Large intestine (tissue), 3 donors: ENCODE measurements around the gene NOTUM. TPM values are rescaled to one million over a fixed set of nuclear protein-coding genes. Genes with fewer than 3 reads are reported as not detected.

Source experiments
- DNase-seq, 2 donors: peaks; one replicate each; pipeline versions ENCODE4 v3.0.0 to v3.0.0-alpha.2; 2013
- H3K27ac ChIP-seq: one replicate; pipeline ENCODE4 v1.5.1; 2013; ENCODE audit warnings: low read length
- H3K27me3 ChIP-seq: 2 replicates; pipeline ENCODE4 v1.6.1; 2013; ENCODE audit warnings: low read length; ENCODE audit not compliant: control insufficient read depth, insufficient read depth
- H3K36me3 ChIP-seq: 2 replicates; pipeline ENCODE4 v1.6.1; 2013; ENCODE audit warnings: low read length; ENCODE audit not compliant: control insufficient read depth, insufficient read depth
- H3K4me1 ChIP-seq: one replicate; pipeline ENCODE4 v1.6.1; 2013; ENCODE audit warnings: low read length; ENCODE audit not compliant: control insufficient read depth, insufficient read depth
- H3K4me3 ChIP-seq: one replicate; pipeline ENCODE4 v1.5.1; 2013; ENCODE audit warnings: low read length
- H3K9me3 ChIP-seq: one replicate; pipeline ENCODE4 v1.6.1; 2013; ENCODE audit warnings: mild to moderate bottlenecking, low read depth, low read length, moderate library complexity; ENCODE audit not compliant: control insufficient read depth
- WGBS: methylation state at CpG from one replicate; pipeline ENCODE4 v1.1.5; 2013; ENCODE audit warnings: low lambda C conversion rate; ENCODE audit not compliant: insufficient coverage; 5-methylcytosine and 5-hydroxymethylcytosine counted together
- polyA plus RNA-seq: library from polyadenylated mRNA; unstranded; fragments of 120-200 nt; gene quantifications from one replicate; pipeline ENCODE4 v1.2.1, GENCODE V29; 2013

The NOTUM gene
- polyA plus RNA-seq, 1 donor: 4.1 TPM

GRCh38 chr17:81961521-81962498 is 823 bp upstream of the NOTUM start:
- H3K4me1 ChIP-seq: peaks cover 9% of the 10 kb centered on the region
- H3K9me3 ChIP-seq: peaks cover 8% of the 10 kb centered on the region
- no peaks in the 10 kb centered on the region for H3K36me3 ChIP-seq
- no peak for DNase-seq
- H3K27me3 ChIP-seq: peaks cover 80% of the 10 kb centered on the region
- no CpG with 5 or more reads among the region's 82 CpGs for WGBS
- no peak overlapping the region for H3K4me3 ChIP-seq
- H3K27ac ChIP-seq: no peak overlapping the region

- WGBS: no CpG with 5 or more reads among the region's 98 CpGs
- peak overlapping the region; percentile 21 for H3K4me3 ChIP-seq
- H3K27ac ChIP-seq: no peak overlapping the region
- DNase-seq: no peak
- peaks cover 67% of the 10 kb centered on the region for H3K27me3 ChIP-seq
- H3K36me3 ChIP-seq: no peaks in the 10 kb centered on the region
- peaks cover 8% of the 10 kb centered on the region for H3K9me3 ChIP-seq
- peaks cover 5% of the 10 kb centered on the region for H3K4me1 ChIP-seq
These were observed 643 bp downstream of the NOTUM start for GRCh38 chr17:81960130-81960958.

- Histone ChIP-seq H3K27me3 (peaks cover 62% of the 10 kb centered on the region), H3K4me3 (peak overlapping the region; percentile 24), H3K4me1 (peaks cover 5% of the 10 kb centered on the region), H3K9me3 (peaks cover 8% of the 10 kb centered on the region), H3K36me3 (no peaks in the 10 kb centered on the region), H3K27ac (no peak overlapping the region)
- DNase-seq: peak in 1 of 2 donors; percentile 52
- WGBS: no CpG with 5 or more reads among the region's 112 CpGs
These were observed 1.4 kb downstream of the NOTUM start for GRCh38 chr17:81959362-81960129.

GRCh38 chr17:81958633-81959342 is 2.2 kb downstream of the NOTUM start:
- Histone ChIP-seq H3K27ac (no peak overlapping the region), H3K4me3 (no peak overlapping the region), H3K4me1 (peaks cover 5% of the 10 kb centered on the region), H3K36me3 (no peaks in the 10 kb centered on the region), H3K9me3 (peaks cover 8% of the 10 kb centered on the region), H3K27me3 (peaks cover 54% of the 10 kb centered on the region)
- no peak for DNase-seq
- WGBS: no CpG with 5 or more reads among the region's 15 CpGs

GRCh38 chr17:81957691-81958432 is 3.1 kb downstream of the NOTUM start:
- H3K27me3 ChIP-seq: peaks cover 48% of the 10 kb centered on the region
- H3K4me3 ChIP-seq: no peak overlapping the region
- WGBS: no CpG with 5 or more reads among the region's 19 CpGs
- peaks cover 5% of the 10 kb centered on the region for H3K4me1 ChIP-seq
- no peak for DNase-seq
- H3K27ac ChIP-seq: no peak overlapping the region
- no peaks in the 10 kb centered on the region for H3K36me3 ChIP-seq
- peaks cover 8% of the 10 kb centered on the region for H3K9me3 ChIP-seq

GRCh38 chr17:81956607-81957589 is 4.1 kb downstream of the NOTUM start:
- Histone ChIP-seq H3K4me3 (no peak overlapping the region), H3K27ac (no peak overlapping the region), H3K36me3 (no peaks in the 10 kb centered on the region), H3K4me1 (peaks cover 5% of the 10 kb centered on the region), H3K27me3 (peaks cover 40% of the 10 kb centered on the region), H3K9me3 (peaks cover 6% of the 10 kb centered on the region)
- WGBS: no CpG with 5 or more reads among the region's 45 CpGs
- DNase-seq: no peak

GRCh38 chr17:81955756-81956544 is 5.0 kb downstream of the NOTUM start:
- no peak for DNase-seq
- Histone ChIP-seq H3K27ac (no peak overlapping the region), H3K4me3 (no peak overlapping the region), H3K27me3 (peaks cover 35% of the 10 kb centered on the region), H3K36me3 (no peaks in the 10 kb centered on the region), H3K4me1 (peaks cover 5% of the 10 kb centered on the region), H3K9me3 (peaks cover 6% of the 10 kb centered on the region)
- WGBS: no CpG with 5 or more reads among the region's 13 CpGs

GRCh38 chr17:81955058-81955681 is 5.8 kb downstream of the NOTUM start:
- H3K36me3 ChIP-seq: no peaks in the 10 kb centered on the region
- H3K27me3 ChIP-seq: peaks cover 31% of the 10 kb centered on the region
- no CpG with 5 or more reads among the region's 26 CpGs for WGBS
- no peak overlapping the region for H3K27ac ChIP-seq
- peaks cover 5% of the 10 kb centered on the region for H3K4me1 ChIP-seq
- no peak for DNase-seq
- H3K9me3 ChIP-seq: peaks cover 6% of the 10 kb centered on the region
- no peak overlapping the region for H3K4me3 ChIP-seq
